Neural cell (in vitro differentiated cells): ENCODE results near the gene ANKRD55. TPM values are rescaled to one million over a fixed set of nuclear protein-coding genes. Genes with fewer than 3 reads are reported as not detected.

Experiments
- H2AFZ ChIP-seq: fragments of 200-600, 300-800 bp; sonication (generic), shearing (Covaris generic); 2 replicates; pipeline ENCODE4 v1.6.0; 2014; ENCODE audit warnings: low read depth, mild to moderate bottlenecking, antibody characterized with exemption, low read length, moderate library complexity
- H3F3A ChIP-seq: fragments of 200-600 bp; shearing (Covaris generic); 2 replicates; pipeline ENCODE4 v1.6.1; 2016; ENCODE audit warnings: mild to moderate bottlenecking, moderate library complexity, mixed read lengths, antibody characterized with exemption, low read length; ENCODE audit not compliant: insufficient read depth, poor library complexity, severe bottlenecking
- H3K27ac ChIP-seq: fragments of 200-600, 300-800 bp; sonication (generic), shearing (Covaris generic); 2 replicates; pipeline ENCODE4 v1.5.1; 2014; ENCODE audit warnings: mild to moderate bottlenecking, low read length, moderate library complexity
- H3K27me3 ChIP-seq: fragments of 300-800, 200-600 bp; sonication (generic), shearing (Covaris generic); 2 replicates; pipeline ENCODE4 v1.6.0; 2014; ENCODE audit warnings: mild to moderate bottlenecking, low read depth, low read length, moderate library complexity; ENCODE audit not compliant: insufficient read depth
- H3K36me3 ChIP-seq: fragments of 300-800, 200-600 bp; sonication (generic), shearing (Covaris generic); 2 replicates; pipeline ENCODE4 v1.5.1; 2014; ENCODE audit warnings: mild to moderate bottlenecking, antibody characterized with exemption, low read length, moderate library complexity; ENCODE audit not compliant: insufficient read depth
- H3K4me2 ChIP-seq: fragments of 300-800, 200-600 bp; sonication (generic), shearing (Covaris generic); 2 replicates; pipeline ENCODE4 v1.6.0; 2014; ENCODE audit warnings: mild to moderate bottlenecking, low read length
- H3K4me3 ChIP-seq: fragments of 300-800, 200-600 bp; sonication (generic), shearing (Covaris generic); 2 replicates; pipeline ENCODE4 v1.5.1; 2014; ENCODE audit warnings: mild to moderate bottlenecking, low read length, moderate library complexity
- H3K79me2 ChIP-seq: fragments of 200-600 bp; shearing (Covaris generic); replicated peaks from 2 replicates; pipeline ENCODE4 v1.6.0; 2014; ENCODE audit warnings: mild to moderate bottlenecking, low read length, moderate library complexity; ENCODE audit not compliant: insufficient read depth
- H3K9ac ChIP-seq: fragments of 300-800, 200-600 bp; sonication (generic), shearing (Covaris generic); 2 replicates; pipeline ENCODE4 v1.6.1; 2016; ENCODE audit warnings: mild to moderate bottlenecking, low read length, mixed read lengths
- H3K9me2 ChIP-seq: fragments of 200-600 bp; shearing (Covaris generic); 2 replicates; pipeline ENCODE4 v1.6.1; 2016; ENCODE audit warnings: mild to moderate bottlenecking, low read length, mixed read lengths; ENCODE audit not compliant: insufficient read depth
- H3K9me3 ChIP-seq: fragments of 200-600, 300-800 bp; sonication (generic), shearing (Covaris generic); 2 replicates; pipeline ENCODE4 v1.6.1; 2016; ENCODE audit warnings: mild to moderate bottlenecking, mixed run types, low read length, moderate library complexity, mixed read lengths
- H4K20me1 ChIP-seq: fragments of 200-600 bp; shearing (Covaris generic); 2 replicates; pipeline ENCODE4 v1.6.1; 2016; ENCODE audit warnings: mild to moderate bottlenecking, mixed run types; ENCODE audit not compliant: insufficient read depth
- CTCF ChIP-seq: fragments of 450-650 bp; IDR thresholded peaks from 2 replicates; pipeline ENCODE4 v1.5.1; 2014; ENCODE audit warnings: antibody characterized with exemption, mild to moderate bottlenecking, moderate library complexity; ENCODE audit not compliant: poor library complexity, severe bottlenecking
- EP300 ChIP-seq: fragments of 450-650 bp; conservative IDR thresholded peaks from 2 replicates; pipeline ENCODE4 v1.6.1; 2014; ENCODE audit warnings: antibody characterized with exemption, mild to moderate bottlenecking, moderate library complexity; ENCODE audit not compliant: poor library complexity, severe bottlenecking
- EZH2 ChIP-seq: fragments of 200-600, 300-800 bp; shearing (Covaris generic), sonication (generic); IDR thresholded peaks from 2 replicates; pipeline ENCODE4 v1.6.1; 2014; ENCODE audit warnings: antibody characterized with exemption, low read length, borderline replicate concordance, mild to moderate bottlenecking; ENCODE audit not compliant: insufficient read depth, poor library complexity, severe bottlenecking
- MXI1 ChIP-seq: fragments of 450-650 bp; conservative IDR thresholded peaks from 2 replicates; pipeline ENCODE4 v1.6.1; 2014; ENCODE audit warnings: antibody characterized with exemption, mild to moderate bottlenecking; ENCODE audit not compliant: poor library complexity, severe bottlenecking
- POLR2AphosphoS5 ChIP-seq: IDR thresholded peaks from 2 replicates; pipeline ENCODE4 v1.6.1; 2012
- RAD21 ChIP-seq: fragments of 450-650 bp; conservative IDR thresholded peaks from 2 replicates; pipeline ENCODE4 v1.6.1; 2014; ENCODE audit warnings: antibody characterized with exemption, mild to moderate bottlenecking, moderate library complexity
- REST ChIP-seq: IDR thresholded peaks from 2 replicates; pipeline ENCODE4 v1.6.1; 2012; ENCODE audit warnings: borderline replicate concordance
- SMC3 ChIP-seq: fragments of 450-650 bp; conservative IDR thresholded peaks from 2 replicates; pipeline ENCODE4 v1.6.1; 2014; ENCODE audit warnings: antibody characterized with exemption, mild to moderate bottlenecking, moderate library complexity; ENCODE audit not compliant: poor library complexity
- TAF1 ChIP-seq: IDR thresholded peaks from 2 replicates; pipeline ENCODE4 v1.6.1; 2012; ENCODE audit warnings: low read depth
- polyA plus RNA-seq: library from polyadenylated mRNA; depleted of rRNA; stranded (reverse); fragments of >200 nt; gene quantifications from 2 replicates; pipeline ENCODE4 v1.2.3, GENCODE V29; 2014

ANKRD55 gene
- polyA plus RNA-seq, 1 donor from 2014 or later = 49.8 TPM

- Histone ChIP-seq H3K9ac (no peak overlapping the region), H3K27ac (no peak overlapping the region), H2AFZ (no peak overlapping the region), H3K27me3 (no peaks in the 10 kb centered on the region), H3K36me3 (no peaks in the 10 kb centered on the region), H4K20me1 (no peaks in the 10 kb centered on the region), H3K79me2 (no peaks in the 10 kb centered on the region), H3F3A (no peaks in the 10 kb centered on the region), H3K9me2 (no peaks in the 10 kb centered on the region), H3K4me3 (no peak overlapping the region), H3K4me2 (no peak overlapping the region), H3K9me3 (no peaks in the 10 kb centered on the region)
- TF ChIP-seq RAD21 (no peak), TAF1 (no peak), REST (no peak), EP300 (no peak), CTCF (no peak), EZH2 (no peak), MXI1 (no peak), POLR2AphosphoS5 (no peak), SMC3 (no peak)
These were observed 86.0 kb downstream of the ANKRD55 start for GRCh38 chr5:56147106-56147505.

- Histone ChIP-seq H3K4me3 (no peak overlapping the region), H3K9ac (no peak overlapping the region), H3K79me2 (no peaks in the 10 kb centered on the region), H3K27ac (no peak overlapping the region), H4K20me1 (no peaks in the 10 kb centered on the region), H2AFZ (no peak overlapping the region), H3K9me3 (no peaks in the 10 kb centered on the region), H3K27me3 (no peaks in the 10 kb centered on the region), H3K4me2 (no peak overlapping the region), H3K9me2 (no peaks in the 10 kb centered on the region), H3K36me3 (no peaks in the 10 kb centered on the region), H3F3A (no peaks in the 10 kb centered on the region)
- TF ChIP-seq SMC3 (no peak), MXI1 (no peak), CTCF (no peak), EZH2 (no peak), POLR2AphosphoS5 (no peak), REST (no peak), EP300 (no peak), RAD21 (no peak), TAF1 (no peak)
These were observed 86.5 kb downstream of the ANKRD55 start for GRCh38 chr5:56146674-56147073.
